Pericardium fibroblast (primary cell): ENCODE results near the gene HRC. TPM values are rescaled to one million over a fixed set of nuclear protein-coding genes. Genes with fewer than 3 reads are reported as not detected.

Experiments used
- total RNA-seq: library from RNA; depleted of rRNA; stranded (reverse); fragments of >200 nt; gene quantifications from 2 replicates; pipeline ENCODE4 v1.2.3, GENCODE V29; 2015

Gene HRC, protein sequence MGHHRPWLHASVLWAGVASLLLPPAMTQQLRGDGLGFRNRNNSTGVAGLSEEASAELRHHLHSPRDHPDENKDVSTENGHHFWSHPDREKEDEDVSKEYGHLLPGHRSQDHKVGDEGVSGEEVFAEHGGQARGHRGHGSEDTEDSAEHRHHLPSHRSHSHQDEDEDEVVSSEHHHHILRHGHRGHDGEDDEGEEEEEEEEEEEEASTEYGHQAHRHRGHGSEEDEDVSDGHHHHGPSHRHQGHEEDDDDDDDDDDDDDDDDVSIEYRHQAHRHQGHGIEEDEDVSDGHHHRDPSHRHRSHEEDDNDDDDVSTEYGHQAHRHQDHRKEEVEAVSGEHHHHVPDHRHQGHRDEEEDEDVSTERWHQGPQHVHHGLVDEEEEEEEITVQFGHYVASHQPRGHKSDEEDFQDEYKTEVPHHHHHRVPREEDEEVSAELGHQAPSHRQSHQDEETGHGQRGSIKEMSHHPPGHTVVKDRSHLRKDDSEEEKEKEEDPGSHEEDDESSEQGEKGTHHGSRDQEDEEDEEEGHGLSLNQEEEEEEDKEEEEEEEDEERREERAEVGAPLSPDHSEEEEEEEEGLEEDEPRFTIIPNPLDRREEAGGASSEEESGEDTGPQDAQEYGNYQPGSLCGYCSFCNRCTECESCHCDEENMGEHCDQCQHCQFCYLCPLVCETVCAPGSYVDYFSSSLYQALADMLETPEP
- 1.2 and 3.2 TPM in 2 replicates for total RNA-seq

DNA sequence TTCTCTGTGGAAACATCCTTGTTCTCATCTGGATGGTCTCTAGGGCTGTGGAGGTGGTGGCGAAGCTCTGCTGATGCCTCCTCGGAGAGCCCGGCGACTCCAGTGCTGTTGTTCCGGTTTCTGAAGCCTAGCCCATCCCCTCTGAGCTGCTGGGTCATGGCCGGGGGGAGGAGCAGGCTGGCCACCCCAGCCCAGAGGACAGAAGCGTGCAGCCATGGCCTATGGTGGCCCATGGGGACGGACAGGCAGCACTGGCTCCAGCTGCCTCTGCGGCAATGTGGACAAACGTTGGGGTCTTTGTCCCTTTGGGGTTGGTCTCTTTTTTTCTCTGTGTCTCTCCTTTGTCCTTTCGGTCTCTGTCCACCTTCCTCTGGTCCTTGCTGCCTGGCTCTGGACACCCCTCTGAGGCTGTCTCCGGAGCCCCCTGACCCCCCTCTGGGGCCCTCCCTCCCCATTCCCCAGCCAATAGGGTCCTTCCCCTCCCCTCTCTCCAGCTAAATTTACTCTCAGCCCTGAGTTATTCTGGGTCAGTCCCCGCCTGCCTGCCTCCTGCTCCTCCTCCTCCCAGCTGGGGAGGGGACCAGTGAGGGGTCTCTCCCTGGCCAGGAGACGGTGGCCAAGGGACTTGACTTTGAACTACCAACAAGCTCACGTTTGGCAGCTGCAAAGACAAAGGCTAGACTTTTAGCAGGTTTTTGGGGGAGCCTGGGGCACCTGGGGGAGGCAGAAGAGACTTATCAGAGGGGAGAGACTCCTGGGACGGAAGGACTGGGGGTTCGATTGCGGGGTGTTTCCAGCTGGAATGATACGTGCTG is at the start of gene HRC:
Gene HRC, minus strand, starts transcription at position 392 of the 815 bp plus-strand sequence. Its CDS starts 159 bp downstream, at position 233.

DNA sequence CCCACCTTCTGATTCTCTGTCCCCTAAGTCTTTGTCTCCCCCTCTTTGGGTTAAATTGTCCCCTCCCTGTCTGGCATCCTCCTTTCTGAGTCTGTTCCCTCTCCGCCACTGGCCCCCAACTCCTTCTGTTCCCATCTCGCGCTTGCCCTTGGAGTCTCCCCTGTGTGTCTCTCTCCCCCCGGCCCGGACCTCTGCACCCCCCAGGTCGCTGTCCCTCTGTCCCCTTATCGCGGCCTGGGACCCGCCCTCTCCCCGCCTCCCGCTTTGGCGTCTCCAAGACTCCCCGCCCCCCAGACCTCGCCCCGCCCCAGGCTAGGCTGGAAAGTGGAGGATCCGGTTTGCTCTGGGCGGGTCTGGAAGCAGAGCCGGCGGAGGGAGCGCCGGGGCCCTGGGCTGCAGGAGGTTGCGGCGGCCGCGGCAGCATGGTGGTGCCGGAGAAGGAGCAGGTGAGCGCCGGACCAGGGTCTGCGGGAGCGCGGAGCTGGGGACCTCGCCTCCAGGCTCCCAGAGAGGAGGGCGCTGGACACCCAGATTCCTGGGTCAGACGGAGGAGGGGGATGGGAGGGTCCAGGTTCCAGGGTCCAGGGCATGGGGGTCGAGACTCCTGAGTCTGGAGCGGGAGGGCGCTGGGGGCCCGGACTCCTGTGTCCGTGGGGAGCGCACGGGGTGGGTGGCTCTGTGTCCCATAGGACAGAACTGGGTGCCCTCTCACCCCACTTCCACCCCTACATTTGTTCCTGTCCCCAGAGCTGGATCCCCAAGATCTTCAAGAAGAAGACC is 2.4 kb upstream of the HRC start, which contains the start of gene TRPM4:
Gene TRPM4, plus strand, starts transcription at position 348 of the 780 bp plus-strand sequence. Its CDS starts 75 bp downstream, at position 423.

DNA sequence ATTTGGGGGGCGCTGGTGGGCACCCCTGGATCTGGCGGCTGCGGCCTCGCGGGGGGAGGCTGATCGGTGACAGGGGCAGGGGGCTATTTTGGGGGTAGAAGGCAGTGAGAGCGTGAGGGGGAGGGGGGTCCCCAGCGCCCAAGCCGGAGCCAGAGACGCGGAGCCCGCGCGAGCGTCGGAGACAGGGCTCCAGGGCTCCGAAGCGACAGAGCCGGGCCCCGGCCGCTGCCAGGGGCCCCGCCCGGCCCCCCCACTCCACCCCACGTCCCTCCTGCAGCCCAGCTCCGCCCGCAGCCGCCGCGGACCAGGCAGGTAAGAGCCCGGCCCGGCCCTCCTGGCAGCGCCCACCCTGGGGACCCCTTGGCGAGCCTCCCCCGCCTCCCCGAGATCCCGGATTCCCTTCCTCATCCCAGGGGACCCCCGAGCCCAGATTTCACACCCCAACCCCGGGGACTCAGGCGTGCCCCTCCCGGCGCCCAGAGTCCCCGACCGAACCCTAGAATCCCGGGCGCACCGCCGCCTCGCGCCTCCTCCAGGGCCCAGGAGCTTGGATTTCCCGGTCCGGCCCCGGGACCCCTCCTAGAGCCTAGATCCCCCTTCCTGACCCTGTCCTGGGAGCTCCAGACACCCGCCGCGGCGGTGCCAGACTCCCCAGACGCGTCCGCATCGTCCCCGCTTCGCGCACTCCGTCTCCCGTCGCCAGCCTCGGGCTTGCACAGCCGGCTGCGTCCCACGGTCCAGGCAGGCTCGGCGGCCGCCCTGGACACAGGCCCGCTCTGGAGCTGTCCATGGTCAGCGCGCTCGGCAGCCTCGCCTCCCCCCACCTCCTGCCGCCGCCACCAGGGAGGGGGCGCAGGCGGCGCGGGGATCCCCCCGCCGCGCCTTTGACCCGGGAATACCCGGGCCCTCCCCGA is 35.5 kb downstream of the HRC start, which contains the start of gene PPFIA3:
Gene PPFIA3, plus strand, starts transcription at position 134 of the 914 bp plus-strand sequence. CDS start 8,330 bp downstream, outside the sequence.

DNA sequence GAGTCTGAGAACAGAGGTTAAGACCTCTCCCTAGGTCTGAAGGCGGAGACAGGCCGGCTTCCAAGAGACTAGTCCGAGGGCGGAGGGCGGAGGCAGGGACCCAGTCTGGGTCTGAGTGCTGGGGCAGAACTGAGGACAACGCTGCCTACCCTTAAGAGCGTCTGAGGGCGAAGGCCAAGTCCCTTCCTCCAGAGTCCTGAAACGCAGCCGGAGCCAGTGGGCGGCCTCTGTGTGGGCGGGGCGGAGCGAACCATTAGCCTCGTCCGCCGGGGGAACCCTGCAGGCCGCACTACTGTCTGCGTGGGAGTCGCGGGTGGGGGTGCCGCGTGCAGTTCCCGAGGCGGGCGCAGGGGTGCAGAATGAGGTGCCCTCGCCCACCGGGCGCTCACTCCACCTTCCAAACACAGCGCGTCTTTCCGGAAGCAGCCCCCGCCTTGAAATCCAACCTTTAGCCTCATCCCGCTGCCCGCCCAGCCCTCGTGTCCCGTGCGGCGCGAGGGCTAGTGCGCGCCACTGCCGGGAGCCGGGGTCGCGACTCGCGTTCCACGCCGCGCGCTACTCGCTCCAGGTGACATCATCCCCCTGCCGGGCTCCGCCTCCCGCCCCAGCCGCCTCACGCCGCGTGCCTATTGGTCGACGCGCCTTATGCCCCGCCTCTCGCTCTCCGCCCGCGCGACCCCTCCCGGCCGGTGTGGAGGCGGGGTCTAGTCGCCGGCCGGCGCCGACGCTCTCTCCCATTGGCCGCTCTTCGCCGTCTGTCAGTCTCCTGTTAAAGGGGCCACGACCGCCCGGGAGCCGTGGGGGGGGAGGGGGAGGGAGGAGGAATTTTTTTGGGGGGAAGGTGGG is 36.4 kb downstream of the HRC start, which contains the start of gene C19orf73:
Gene C19orf73, minus strand, starts transcription at position 579 of the 846 bp plus-strand sequence. Its CDS starts 121 bp downstream, at position 458.

DNA sequence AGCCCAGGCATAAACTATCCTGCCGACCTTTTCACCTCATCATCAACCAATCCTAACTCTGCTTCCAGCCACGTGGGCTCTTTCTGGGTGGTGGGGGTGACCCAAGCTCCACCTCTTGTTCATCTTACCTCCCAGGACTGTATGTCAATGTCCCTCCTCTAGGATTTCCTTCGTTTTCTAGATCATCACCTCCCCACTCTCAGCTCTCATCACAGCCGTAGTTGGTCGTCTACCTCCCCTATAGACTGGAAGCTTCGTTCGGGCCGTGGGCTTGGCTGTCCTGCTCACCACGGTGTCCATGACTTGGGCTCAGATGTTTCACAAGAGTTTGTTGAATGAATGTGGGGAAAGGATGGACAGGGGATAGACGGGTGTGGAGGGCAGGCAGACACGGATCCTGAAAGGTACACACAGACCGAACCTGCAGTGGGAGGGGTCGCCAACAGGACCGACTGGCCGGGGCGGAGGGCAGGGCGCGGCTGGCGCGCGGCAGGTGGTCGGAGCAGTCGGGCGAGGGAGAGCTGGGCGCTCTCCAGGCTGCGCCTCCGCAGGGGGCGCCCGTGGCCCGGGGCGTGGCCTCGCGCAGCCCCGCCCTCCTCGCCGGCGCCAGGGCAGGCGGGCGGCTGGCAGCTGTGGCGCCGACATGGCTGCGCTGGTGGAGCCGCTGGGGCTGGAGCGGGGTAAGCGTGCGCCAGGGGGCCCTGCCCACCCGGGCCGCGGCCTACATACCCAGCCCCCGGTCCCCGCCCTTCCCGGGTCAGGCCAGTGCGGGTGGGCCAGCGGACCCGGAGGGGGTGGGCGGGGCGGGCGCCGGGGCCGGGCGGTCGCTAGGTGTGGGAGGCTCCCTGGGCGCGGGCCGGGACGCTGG is 41.2 kb downstream of the HRC start, which contains the start of gene LIN7B:
Gene LIN7B, plus strand, starts transcription at position 609 of the 868 bp plus-strand sequence. Its CDS starts 35 bp downstream, at position 644.

Other genes starting within 250 kb of the HRC start
- gene DHDH, start 221.7 kb downstream of the HRC start, total RNA-seq: 0.68 TPM in 1 of 2 replicates, not detected in the other
- gene BAX, start 200.5 kb downstream of the HRC start, total RNA-seq: 74.8 and 110 TPM in 2 replicates
- gene FTL, start 190.1 kb downstream of the HRC start, total RNA-seq: 6,635 and 8,342 TPM in 2 replicates
- 39.2 and 79.2 TPM in 2 replicates for gene GYS1, start 162.1 kb downstream of the HRC start, total RNA-seq
- 100 and 106 TPM in 2 replicates for gene RUVBL2, start 161.5 kb downstream of the HRC start, total RNA-seq
- gene LHB, start 138.3 kb downstream of the HRC start, total RNA-seq: not detected in 2 replicates
- not detected in 2 replicates for gene CGB3, start 131.1 kb downstream of the HRC start, total RNA-seq
- gene CGB2, start 123.5 kb downstream of the HRC start, total RNA-seq: not detected in 2 replicates
- not detected in 2 replicates for gene CGB1, start 118.5 kb downstream of the HRC start, total RNA-seq
- gene CGB5, start 111.5 kb downstream of the HRC start, total RNA-seq: not detected in 2 replicates
- not detected in 2 replicates for gene CGB8, start 106.3 kb downstream of the HRC start, total RNA-seq
- gene CGB7, start 97.6 kb downstream of the HRC start, total RNA-seq: 0.35 TPM in 1 of 2 replicates, not detected in the other
- 1.1 TPM in 1 of 2 replicates, not detected in the other for gene NTF4, start 90.6 kb downstream of the HRC start, total RNA-seq
- not detected in 2 replicates for gene KCNA7, start 82.7 kb downstream of the HRC start, total RNA-seq
- gene SNRNP70, start 69.9 kb downstream of the HRC start, total RNA-seq: 109 and 117 TPM in 2 replicates
- gene LIN7B, start 41.0 kb downstream of the HRC start, total RNA-seq: 9.8 and 12.3 TPM in 2 replicates
- gene C19orf73, start 36.3 kb downstream of the HRC start, total RNA-seq: 3.2 and 12.3 TPM in 2 replicates
- gene PPFIA3, start 35.9 kb downstream of the HRC start, total RNA-seq: 2.8 TPM in 2 replicates
- 15.2 and 27.5 TPM in 2 replicates for gene TRPM4, start 2.4 kb upstream of the HRC start, total RNA-seq
- gene SLC6A16, start 169.8 kb upstream of the HRC start, total RNA-seq: 0.51 TPM in 1 of 2 replicates, not detected in the other
- not detected in 2 replicates for gene CD37, start 180.0 kb upstream of the HRC start, total RNA-seq
- 33.3 and 35.7 TPM in 2 replicates for gene TEAD2, start 207.0 kb upstream of the HRC start, total RNA-seq
- 0.70 TPM in 1 of 2 replicates, not detected in the other for gene DKKL1, start 208.5 kb upstream of the HRC start, total RNA-seq
- gene KASH5, start 232.9 kb upstream of the HRC start, total RNA-seq: not detected in 2 replicates